Cardiac fibroblast (primary cell): ENCODE data around the gene NLRC3.

Experiments used
- DNase-seq, 2 donors: peaks; one replicate each; pipeline versions ENCODE4 v3.0.0 to v3.0.0-alpha.2; 2010; ENCODE audit warnings: low read depth in 2 of 2
- H3K4me3 ChIP-seq, 2 donors: replicated peaks in 1 of 2; 1 replicate in 1 of 2; 2 replicates in 1 of 2; pipeline ENCODE4 v1.5.1; 2011; ENCODE audit warnings: low read depth in 2 of 2, low read length in 2 of 2, mild to moderate bottlenecking in 2 of 2, moderate library complexity in 1 of 2
- CTCF ChIP-seq: IDR thresholded peaks from one replicate; pipeline ENCODE4 v1.5.1; 2011; ENCODE audit warnings: low read depth, mild to moderate bottlenecking, low read length, inconsistent platforms

Gene NLRC3

DNA sequence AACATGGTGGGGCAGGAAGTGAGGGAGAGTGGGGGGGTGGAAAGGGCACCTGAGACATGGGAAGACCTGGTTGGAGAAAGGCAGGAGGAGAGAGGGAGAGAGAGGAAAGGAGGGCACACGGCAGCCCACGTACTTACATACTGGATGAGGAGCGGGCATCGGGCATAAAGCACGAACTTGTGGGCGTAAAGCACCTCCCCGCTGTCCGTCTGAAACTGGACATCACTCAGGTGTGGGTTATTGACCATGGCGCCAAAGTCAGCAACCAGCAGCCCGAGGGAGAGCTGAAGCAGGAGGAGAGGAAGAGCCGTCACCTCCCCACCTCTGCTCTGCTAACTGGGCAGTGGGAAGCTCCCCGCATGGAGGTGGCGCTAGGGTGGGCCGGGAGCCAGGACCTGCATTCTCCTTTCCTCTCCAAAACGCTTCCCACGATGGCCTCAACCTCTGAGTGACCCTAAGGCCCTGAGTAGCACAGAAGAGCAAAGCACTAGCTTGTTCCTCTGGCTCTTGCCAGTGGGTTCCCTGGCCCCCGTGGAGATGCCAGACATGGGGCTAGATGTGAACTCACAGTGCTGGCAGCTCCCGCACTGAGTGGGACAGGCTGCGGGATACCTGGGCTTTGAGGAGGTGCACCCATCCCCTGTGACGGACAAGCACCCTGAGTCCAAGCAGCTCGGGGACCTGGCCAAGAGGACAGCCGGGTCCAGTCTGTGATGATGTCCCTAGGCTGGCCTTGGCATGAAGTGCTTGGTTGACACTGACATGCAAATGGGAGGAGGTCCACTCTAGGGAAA lies 17.3 kb upstream of the NLRC3 start:
- TF ChIP-seq CTCF, result no peak

GRCh38 chr16:3592559-3592958 lies 15.4 kb upstream of the NLRC3 start:
- no peak for TF ChIP-seq CTCF
- H3K4me3 ChIP-seq, result no peak overlapping the region
- no peak for DNase-seq

More for the DNA sequence above, 17.3 kb upstream of the NLRC3 start:
- no peak overlapping the region for H3K4me3 ChIP-seq
- no peak for DNase-seq

- H3K4me3 ChIP-seq, result no peak overlapping the region
- no peak for DNase-seq
- TF ChIP-seq CTCF, result no peak
These were observed 14.8 kb upstream of the NLRC3 start for GRCh38 chr16:3591991-3592390.

- no peak for DNase-seq
- TF ChIP-seq CTCF, result no peak
- no peak overlapping the region for H3K4me3 ChIP-seq
These were observed 14.2 kb upstream of the NLRC3 start for GRCh38 chr16:3591436-3591803.

DNA sequence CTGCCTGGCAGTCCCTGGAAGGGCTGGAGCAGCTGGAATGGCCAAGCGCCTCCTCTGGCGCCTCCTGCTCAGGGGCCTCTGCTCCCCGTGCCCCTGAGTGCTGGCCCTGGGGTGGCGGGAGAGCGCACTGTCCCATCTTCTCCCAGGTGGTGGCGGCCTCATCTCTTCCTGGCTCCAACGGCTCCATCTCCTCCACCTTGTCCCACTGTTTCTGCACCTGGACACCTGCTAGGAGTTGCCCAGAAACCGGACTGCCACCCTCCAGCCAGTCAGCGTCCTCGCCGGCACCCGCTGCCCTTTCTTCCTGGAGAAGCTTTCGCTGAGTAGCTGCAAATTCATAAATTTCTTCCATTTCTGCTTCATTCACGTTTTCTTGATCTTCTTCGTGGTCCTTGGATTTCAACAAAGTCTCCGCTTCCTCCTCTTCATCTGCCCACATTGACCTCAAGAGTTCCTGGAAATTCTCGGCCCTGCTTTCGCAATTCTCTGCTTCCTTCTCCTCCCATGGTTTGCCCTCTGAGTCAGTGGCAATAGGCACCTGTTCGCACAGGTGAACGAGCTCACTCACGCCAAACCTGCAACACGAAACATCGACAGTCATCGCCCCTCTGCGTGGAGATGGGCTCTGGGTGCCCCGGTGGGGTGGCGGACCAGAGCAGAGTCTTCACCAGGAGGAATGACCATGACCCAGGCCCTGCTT lies 13.7 kb upstream of the NLRC3 start:
- no peak for DNase-seq
- no peak for TF ChIP-seq CTCF
- H3K4me3 ChIP-seq, result no peak overlapping the region

GRCh38 chr16:3589991-3590701 lies 12.9 kb upstream of the NLRC3 start:
- H3K4me3 ChIP-seq, result no peak overlapping the region
- no peak for DNase-seq

More at GRCh38 chr16:3589991-3590701, 12.9 kb upstream of the NLRC3 start:
- TF ChIP-seq CTCF, result no peak
